ENCODE data around the gene CCDC82.
A peak's percentile ranks its signal among the peaks of the same experiment; 100 is the strongest.

CCDC82 gene

GRCh38 chr11:96315476-96315875, 74.2 kb downstream of the CCDC82 start:
- ChIA-PET CTCF (interaction anchor here (1.0 to 2.1 kb wide), 2 partner anchors 28 to 78 kb away, joined by 3 to 8 read pairs; partner anchors contain the start of gene MAML2), POLR2A (no interaction called here)
- DNase-seq (ENCODE audit: low read depth, low spot score): no peak
- no peak for TF ChIP-seq CTCF (IDR thresholded peaks at IDR 0.05; ENCODE audit: insufficient read depth, low read length, missing control alignments)
- no peak overlapping the region for H3K4me3 ChIP-seq (ENCODE audit: low read depth, low read length)

DNA sequence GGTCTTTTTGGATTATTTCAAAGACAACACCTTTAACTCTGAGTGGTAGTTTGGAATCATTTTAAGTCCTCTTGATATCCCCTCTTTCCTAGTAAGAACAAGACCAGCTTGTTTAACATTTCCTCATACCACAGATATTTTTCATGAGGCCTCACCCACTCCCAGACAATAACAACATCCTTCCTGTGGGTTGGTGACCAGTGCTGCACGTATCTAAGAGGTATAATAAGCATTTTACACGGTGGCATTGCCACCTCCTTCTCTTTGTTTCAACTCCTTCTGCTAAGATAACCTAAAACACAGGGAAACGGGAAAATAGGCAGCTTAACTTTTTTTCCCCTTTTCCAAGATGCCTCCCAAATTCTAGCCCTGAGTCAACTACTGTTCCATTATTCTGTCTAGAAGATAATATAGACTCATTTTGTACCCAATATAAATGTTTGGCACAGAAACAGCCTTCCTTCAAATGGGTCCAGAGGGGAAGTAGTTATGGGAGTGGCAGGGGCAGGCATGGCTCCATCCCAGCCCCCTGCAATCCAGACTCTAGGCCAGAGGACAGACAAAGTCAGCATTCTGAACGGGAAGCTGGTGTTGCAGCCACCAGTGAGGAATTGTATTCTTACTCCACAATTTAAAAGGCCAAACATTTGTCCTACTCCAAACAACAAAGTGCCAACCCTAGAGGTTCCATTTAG, 75.2 kb downstream of the CCDC82 start:
- no peak for DNase-seq (ENCODE audit: low read depth, low spot score)
- ChIA-PET CTCF (interaction anchor here (1.0 to 2.1 kb wide), 3 partner anchors 15 to 79 kb away, joined by 3 to 8 read pairs (median 3); partner anchors contain the start of gene MAML2), POLR2A (no interaction called here)
- no peak for TF ChIP-seq CTCF (IDR thresholded peaks at IDR 0.05; ENCODE audit: insufficient read depth, low read length, missing control alignments)
- H3K4me3 ChIP-seq (ENCODE audit: low read depth, low read length): no peak overlapping the region

GRCh38 chr11:96313163-96313562, 76.5 kb downstream of the CCDC82 start:
- H3K4me3 ChIP-seq (ENCODE audit: low read depth, low read length): no peak overlapping the region
- ChIA-PET POLR2A (interaction anchor here (0.7 kb wide), 1 partner anchor 48 kb away, joined by 3 read pairs; no protein-coding TSS in a partner anchor), CTCF (interaction anchor here (1.9 to 2.5 kb wide), 2 partner anchors 9 to 29 kb away, joined by 5 to 10 read pairs; no protein-coding TSS in a partner anchor)
- DNase-seq (ENCODE audit: low read depth, low spot score): no peak
- TF ChIP-seq CTCF (IDR thresholded peaks at IDR 0.05; ENCODE audit: insufficient read depth, low read length, missing control alignments): no peak

DNA sequence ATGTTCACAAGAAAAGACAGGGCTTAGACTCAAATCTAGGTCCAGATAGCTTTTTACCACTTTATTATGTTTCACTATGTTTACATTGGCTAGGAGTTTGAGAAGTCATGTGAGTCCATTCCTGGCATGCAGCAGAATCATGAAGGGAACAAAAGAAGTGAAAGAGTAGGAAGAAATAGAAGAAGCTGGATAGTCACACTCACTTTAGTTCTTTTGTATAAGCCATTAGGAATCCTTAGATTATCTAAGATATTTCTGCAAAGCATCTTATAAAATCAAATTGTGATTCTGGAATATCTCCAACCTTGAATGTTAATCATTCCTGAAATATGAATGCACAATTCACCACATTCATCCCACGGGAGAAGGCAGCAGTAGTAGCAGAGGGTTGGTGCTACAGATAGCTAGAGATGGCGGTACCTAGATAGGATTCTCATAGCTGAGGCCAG, 78.6 kb downstream of the CCDC82 start:
- ChIA-PET POLR2A (interaction anchor here (1.4 kb wide), 1 partner anchor 32 kb away, joined by 4 read pairs; the partner anchor contains the start of gene MAML2), CTCF (interaction anchor here (0.7 to 2.5 kb wide), 7 partner anchors 11 to 147 kb away, joined by 3 to 10 read pairs (median 4); no protein-coding TSS in a partner anchor)
- H3K4me3 ChIP-seq (ENCODE audit: low read depth, low read length): no peak overlapping the region
- DNase-seq (ENCODE audit: low read depth, low spot score): peak; percentile 53
- no peak for TF ChIP-seq CTCF (IDR thresholded peaks at IDR 0.05; ENCODE audit: insufficient read depth, low read length, missing control alignments)

- no peak for TF ChIP-seq CTCF (IDR thresholded peaks at IDR 0.05; ENCODE audit: insufficient read depth, low read length, missing control alignments)
- ChIA-PET CTCF (interaction anchor here (0.9 to 1.4 kb wide), 2 partner anchors 255 to 474 kb away, joined by 3 to 4 read pairs; no protein-coding TSS in a partner anchor), POLR2A (interaction anchor here (0.6 kb wide), 1 partner anchor 295 kb away, joined by 4 read pairs; no protein-coding TSS in a partner anchor)
- H3K4me3 ChIP-seq (ENCODE audit: low read depth, low read length): no peak overlapping the region
- no peak for DNase-seq (ENCODE audit: low read depth, low spot score)
These were observed 79.5 kb downstream of the CCDC82 start for GRCh38 chr11:96310236-96310635.

- no peak for TF ChIP-seq CTCF (IDR thresholded peaks at IDR 0.05; ENCODE audit: insufficient read depth, low read length, missing control alignments)
- CTCF ChIA-PET: interaction anchor here (0.9 to 1.7 kb wide), 3 partner anchors 22 to 473 kb away, joined by 3 to 4 read pairs (median 4); no protein-coding TSS in a partner anchor
These were observed 80.1 kb downstream of the CCDC82 start for GRCh38 chr11:96309643-96310017.

More at GRCh38 chr11:96309643-96310017, 80.1 kb downstream of the CCDC82 start:
- DNase-seq (ENCODE audit: low read depth, low spot score): no peak
- POLR2A ChIA-PET: interaction anchor here (0.6 kb wide), 1 partner anchor 294 kb away, joined by 4 read pairs; no protein-coding TSS in a partner anchor
- H3K4me3 ChIP-seq (ENCODE audit: low read depth, low read length): no peak overlapping the region

Measured in AG04449 (cell line).